ENCODE measurements around the gene AWAT1.

GRCh38 chrX:70260104-70260503, 25.6 kb downstream of the AWAT1 start, which contains the start of gene P2RY4:
- TF ChIP-seq, protein P1, sequence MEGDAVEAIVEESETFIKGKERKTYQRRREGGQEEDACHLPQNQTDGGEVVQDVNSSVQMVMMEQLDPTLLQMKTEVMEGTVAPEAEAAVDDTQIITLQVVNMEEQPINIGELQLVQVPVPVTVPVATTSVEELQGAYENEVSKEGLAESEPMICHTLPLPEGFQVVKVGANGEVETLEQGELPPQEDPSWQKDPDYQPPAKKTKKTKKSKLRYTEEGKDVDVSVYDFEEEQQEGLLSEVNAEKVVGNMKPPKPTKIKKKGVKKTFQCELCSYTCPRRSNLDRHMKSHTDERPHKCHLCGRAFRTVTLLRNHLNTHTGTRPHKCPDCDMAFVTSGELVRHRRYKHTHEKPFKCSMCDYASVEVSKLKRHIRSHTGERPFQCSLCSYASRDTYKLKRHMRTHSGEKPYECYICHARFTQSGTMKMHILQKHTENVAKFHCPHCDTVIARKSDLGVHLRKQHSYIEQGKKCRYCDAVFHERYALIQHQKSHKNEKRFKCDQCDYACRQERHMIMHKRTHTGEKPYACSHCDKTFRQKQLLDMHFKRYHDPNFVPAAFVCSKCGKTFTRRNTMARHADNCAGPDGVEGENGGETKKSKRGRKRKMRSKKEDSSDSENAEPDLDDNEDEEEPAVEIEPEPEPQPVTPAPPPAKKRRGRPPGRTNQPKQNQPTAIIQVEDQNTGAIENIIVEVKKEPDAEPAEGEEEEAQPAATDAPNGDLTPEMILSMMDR (conservative IDR thresholded peaks at IDR 0.05): no peak
- TF ChIP-seq ZFX (IDR thresholded peaks at IDR 0.05): no peak
